Dendritic cell treated with granulocyte-macrophage colony-stimulating factor and Interleukin-4, amounts not matched to agents 40 ng/mL and 50 ng/mL, for 4 days (primary cell): ENCODE results near the gene DCAF15.
A peak's percentile ranks its signal among the peaks of the same experiment; 100 is the strongest.
"Not testable (repeated sequence)": the region's sequence is repeated elsewhere in the genome, so short reads cannot be mapped to it uniquely, and the experiment has no call there.

Experiments
- H3K27ac Mint-ChIP-seq: one replicate; pipeline ENCODE4 v1.8.0; 2022; ENCODE audit warnings: mild to moderate bottlenecking, mixed read lengths
- H3K27me3 Mint-ChIP-seq: one replicate; pipeline ENCODE4 v1.8.0; 2022; ENCODE audit warnings: mild to moderate bottlenecking, mixed read lengths
- H3K36me3 Mint-ChIP-seq: one replicate; pipeline ENCODE4 v1.8.0; 2022; ENCODE audit warnings: low read depth, mixed read lengths
- H3K4me1 Mint-ChIP-seq: one replicate; pipeline ENCODE4 v1.8.0; 2022; ENCODE audit warnings: low read depth, mixed read lengths
- H3K4me3 Mint-ChIP-seq: one replicate; pipeline ENCODE4 v1.8.0; 2022; ENCODE audit warnings: mild to moderate bottlenecking, moderate library complexity, mixed read lengths
- H3K9me3 Mint-ChIP-seq: one replicate; pipeline ENCODE4 v1.8.0; 2022; ENCODE audit warnings: mixed read lengths
- intact Hi-C: fragments of 100-400 bp; cut with micrococcal nuclease; formaldehyde crosslinking; loops from one replicate; pipeline ENCODE4 v1.15.0; 2022

The DCAF15 gene

DNA sequence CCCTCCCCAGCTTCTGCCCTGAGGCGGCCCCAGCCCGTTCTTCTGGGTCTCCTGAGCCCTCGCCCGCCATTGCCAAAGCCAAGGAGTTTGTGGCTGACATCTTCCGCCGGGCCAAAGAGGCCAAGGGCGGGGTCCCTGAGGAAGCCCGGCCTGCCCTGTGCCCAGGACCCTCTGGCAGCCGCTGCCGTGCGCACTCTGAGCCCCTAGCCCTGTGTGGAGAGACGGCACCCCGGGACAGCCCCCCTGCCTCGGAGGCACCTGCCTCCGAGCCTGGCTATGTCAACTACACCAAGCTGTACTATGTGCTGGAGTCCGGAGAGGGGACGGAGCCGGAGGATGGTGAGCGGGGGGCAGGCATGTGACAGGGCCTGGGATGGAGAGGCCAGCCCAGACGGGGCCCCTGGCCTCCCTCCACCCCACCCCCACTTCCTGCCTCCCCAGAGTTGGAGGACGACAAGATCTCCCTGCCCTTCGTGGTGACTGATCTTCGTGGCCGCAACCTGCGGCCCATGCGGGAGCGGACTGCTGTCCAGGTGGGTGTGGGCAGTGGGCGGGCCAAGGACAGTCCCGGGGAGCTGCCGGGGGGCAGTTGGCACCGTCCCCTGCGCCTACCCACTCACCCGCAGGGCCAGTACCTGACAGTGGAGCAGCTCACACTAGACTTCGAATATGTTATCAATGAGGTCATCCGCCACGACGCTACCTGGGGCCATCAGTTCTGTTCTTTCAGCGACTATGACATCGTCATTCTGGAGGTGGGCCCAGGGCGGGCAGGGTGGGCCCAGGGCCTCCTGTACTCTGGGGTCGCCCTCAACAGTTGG is 7.0 kb downstream of the DCAF15 start:
- Mint-ChIP-seq H3K27me3 (no peaks in the 10 kb centered on the region), H3K36me3 (peaks cover 100% of the 10 kb centered on the region)
- intact Hi-C loops: no loop called here

DNA sequence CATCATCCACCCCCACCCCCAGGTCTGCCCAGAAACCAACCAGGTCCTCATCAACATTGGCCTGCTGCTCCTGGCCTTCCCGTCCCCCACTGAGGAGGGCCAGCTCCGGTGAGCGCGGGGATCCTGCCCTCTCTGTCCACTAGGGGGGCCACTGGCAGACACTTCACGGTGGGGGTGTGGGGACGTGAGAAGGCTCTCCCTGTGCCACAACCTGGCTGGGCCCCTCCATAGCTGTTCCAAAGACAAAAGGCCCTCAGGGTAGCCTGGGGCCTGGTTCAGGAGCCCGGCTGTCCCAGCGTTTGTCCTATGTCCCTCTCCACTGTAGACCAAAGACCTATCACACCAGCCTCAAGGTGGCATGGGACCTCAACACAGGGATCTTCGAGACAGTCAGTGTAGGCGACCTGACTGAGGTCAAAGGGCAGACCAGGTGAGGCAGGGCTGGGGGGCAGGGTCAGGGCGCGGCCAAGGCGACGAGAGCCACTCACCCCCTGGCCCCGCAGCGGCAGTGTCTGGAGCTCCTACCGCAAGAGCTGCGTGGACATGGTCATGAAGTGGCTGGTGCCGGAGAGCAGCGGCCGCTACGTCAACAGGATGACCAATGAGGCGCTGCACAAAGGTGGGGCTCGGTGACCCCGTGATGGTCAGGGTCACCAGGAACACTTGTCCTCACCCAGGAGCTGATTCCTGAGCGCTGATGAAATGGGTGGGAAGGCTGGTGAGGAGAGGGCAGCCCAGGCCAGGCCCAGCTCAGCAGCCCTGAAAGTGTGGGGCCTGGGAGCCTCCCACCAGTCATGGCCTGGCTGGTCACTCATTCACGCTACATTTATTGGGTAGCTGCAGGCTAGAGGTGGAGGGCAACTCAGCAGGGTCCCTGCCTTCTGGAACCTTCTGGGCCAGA is 7.9 kb downstream of the DCAF15 start:
- Mint-ChIP-seq H3K27me3 (no peaks in the 10 kb centered on the region), H3K4me3 (no peak overlapping the region), H3K4me1 (peaks cover 5% of the 10 kb centered on the region), H3K9me3 (no peaks in the 10 kb centered on the region), H3K36me3 (peaks cover 100% of the 10 kb centered on the region), H3K27ac (peak overlapping the region; percentile 20)
- intact Hi-C loops: no loop called here

More for the DNA sequence above, 7.0 kb downstream of the DCAF15 start:
- no peaks in the 10 kb centered on the region for H3K9me3 Mint-ChIP-seq
- peaks cover 7% of the 10 kb centered on the region for H3K4me1 Mint-ChIP-seq
- H3K27ac Mint-ChIP-seq: no peak overlapping the region
- no peak overlapping the region for H3K4me3 Mint-ChIP-seq

DNA sequence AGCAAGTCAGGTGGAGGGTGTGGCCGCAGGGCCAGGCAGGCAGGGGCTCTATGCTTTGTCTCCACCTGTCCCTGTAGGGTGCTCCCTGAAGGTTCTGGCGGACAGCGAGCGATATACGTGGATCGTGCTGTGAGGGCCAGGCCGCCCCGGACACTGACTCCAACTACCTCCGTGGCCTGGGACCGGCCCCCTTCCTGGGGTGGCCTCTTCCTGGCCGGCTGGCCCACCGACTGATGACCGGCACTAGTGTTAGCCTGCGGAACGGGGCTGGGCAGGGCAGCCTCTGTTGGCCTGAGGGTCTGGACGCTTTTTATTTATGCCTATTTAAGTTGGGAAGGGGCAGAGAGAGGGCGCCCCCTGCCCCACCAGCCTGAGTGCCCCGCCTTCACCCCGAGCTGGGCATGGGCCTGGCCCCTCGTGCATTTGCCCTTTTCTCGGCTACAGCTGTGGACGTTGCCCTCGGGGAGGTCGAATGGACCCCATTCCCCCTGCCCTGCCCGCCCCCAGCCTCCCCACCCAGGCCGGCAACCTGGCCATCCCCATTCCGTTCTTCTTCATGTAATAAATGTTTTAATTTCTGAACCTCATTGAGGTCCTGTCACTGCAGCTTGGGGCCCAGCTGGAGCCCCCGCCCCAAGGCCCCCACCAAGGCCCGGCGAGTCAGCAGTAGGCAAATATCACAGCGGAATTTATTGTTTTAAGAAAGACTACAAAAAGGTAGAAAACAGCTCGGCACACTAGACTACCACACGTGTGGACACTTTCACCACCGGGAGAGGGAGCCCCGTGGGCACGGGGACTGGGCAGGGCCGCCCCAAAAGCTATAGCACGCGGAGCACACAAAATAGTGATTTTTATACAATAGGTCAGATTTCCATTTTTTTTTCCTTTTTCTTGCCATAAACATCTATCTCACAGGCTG is 8.8 kb downstream of the DCAF15 start:
- H3K9me3 Mint-ChIP-seq: no peaks in the 10 kb centered on the region
- H3K27ac Mint-ChIP-seq: peak overlapping the region; percentile 20
- intact Hi-C loops: no loop called here
- H3K27me3 Mint-ChIP-seq: no peaks in the 10 kb centered on the region
- H3K4me3 Mint-ChIP-seq: no peak overlapping the region
- peaks cover 5% of the 10 kb centered on the region for H3K4me1 Mint-ChIP-seq
- peaks cover 100% of the 10 kb centered on the region for H3K36me3 Mint-ChIP-seq

DNA sequence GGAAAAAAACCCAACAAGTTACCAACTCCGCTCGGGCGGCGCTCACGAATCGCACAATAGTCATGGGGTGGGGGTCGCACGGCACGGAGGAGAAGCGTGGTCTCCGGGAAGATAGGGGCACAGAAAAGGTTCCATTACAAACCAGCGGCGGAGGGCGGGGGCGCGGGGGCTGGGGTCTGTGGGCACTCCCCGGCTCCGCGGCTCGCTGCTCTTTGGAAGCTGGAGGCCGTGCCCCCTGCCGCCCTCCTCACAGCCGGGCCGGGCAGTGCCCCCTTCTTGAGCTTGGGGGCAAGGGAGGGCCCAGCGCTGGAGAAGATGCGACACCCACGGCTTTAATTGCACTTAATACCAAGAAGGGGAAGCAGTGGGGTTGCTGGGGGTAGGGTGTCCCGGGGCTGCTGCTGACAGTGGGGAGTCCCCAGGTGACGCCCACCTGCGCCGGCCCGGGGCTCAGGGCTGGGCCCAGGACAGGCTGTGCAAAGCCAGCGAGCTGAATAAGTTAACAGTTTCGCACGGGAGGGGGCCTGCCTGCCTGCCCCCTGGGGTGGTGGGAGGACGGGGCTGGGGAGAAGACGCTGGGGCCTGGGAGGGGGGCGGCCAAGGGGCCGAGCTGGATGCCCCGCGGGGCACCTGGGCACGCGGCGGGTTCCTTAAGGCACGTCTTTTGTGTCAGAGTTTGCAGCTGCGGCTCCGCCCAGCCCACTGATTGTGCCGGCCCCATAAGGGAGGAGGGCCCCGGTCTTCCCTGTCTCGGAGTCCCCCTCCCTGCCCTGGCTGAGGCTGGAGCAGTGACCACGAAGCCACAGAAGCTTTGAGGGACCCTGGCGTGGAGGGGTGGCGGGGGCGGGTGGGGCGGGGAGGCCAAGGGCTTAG is 9.8 kb downstream of the DCAF15 start:
- Mint-ChIP-seq H3K27ac (no peak overlapping the region), H3K4me3 (no peak overlapping the region), H3K27me3 (no peaks in the 10 kb centered on the region), H3K9me3 (no peaks in the 10 kb centered on the region), H3K4me1 (peaks cover 2% of the 10 kb centered on the region), H3K36me3 (peaks cover 100% of the 10 kb centered on the region)
- intact Hi-C loops: no loop called here

DNA sequence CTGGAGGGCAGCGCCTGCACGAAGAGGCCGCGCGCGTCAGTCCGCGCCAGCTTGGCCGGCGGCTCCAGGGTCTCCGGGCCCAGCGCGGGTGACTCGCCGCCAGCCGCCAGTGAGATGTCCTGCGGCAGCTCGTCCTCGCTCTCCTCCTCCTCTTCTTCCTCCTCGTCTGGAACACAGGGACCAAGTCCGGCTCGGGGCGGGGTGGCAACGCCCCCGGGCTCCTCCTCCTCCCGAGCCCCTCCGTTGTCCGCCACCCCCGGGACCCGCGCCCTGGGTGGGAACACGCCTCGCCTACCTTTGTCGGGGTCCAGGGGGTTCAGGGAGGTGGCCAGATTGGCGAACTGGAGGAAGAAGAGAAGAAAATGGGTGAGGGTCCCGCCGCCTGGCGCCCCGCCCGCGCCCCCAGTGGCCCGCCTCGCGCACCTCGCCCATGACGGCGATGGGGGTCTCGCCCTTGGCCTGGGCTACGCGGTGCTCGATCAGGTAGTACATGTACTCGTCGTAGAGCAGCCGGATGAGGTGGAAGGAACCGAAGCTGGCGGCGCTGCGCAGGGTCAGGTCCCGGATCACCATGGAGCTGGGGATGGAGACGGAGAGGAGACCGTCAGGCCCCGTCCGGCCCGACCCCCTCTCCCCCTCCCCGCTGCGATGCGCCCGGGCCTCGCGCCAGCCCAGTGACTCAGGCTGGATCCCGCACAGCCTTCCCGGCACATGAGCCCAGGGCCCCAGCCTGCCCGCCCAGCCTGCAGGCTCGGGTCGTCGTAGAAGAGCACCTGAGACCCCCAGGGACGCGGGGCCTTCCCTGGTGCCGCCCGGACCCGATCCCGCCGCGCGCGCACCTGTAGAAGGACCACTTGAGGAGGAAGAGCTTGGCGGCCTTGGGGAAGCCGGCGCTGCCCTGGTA is 10.6 kb downstream of the DCAF15 start:
- Mint-ChIP-seq H3K9me3 (no peaks in the 10 kb centered on the region), H3K4me1 (no peaks in the 10 kb centered on the region), H3K27ac (no peak overlapping the region), H3K36me3 (peaks cover 100% of the 10 kb centered on the region), H3K27me3 (no peaks in the 10 kb centered on the region), H3K4me3 (no peak overlapping the region)
- intact Hi-C loops: no loop called here

DNA sequence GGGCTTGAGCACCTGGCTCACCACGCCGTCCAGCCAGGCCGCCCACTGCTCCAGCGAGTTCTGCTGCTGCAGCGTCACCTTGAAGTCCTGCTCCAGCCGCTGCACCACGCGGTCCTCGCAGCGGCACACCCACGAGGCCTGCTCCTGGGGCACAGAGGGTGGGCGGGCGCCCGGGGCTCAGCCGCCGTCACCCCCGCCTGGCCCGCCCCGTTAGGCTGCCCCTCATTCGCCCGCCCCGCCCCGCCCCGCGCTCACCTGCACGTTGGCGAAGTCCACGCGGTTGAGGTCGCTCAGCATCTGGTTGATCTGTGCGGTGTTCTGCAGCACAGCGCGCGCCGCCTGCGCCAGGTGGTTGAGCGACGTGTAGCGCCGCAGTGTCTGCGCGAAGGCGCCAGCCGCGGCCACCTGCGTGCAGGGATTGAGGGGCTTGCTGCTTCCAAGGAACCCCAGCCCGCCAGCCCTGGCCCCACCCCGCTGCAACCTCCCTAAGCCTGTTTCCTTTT is 11.3 kb downstream of the DCAF15 start:
- intact Hi-C loops: no loop called here
- peaks cover 100% of the 10 kb centered on the region for H3K36me3 Mint-ChIP-seq

DNA sequence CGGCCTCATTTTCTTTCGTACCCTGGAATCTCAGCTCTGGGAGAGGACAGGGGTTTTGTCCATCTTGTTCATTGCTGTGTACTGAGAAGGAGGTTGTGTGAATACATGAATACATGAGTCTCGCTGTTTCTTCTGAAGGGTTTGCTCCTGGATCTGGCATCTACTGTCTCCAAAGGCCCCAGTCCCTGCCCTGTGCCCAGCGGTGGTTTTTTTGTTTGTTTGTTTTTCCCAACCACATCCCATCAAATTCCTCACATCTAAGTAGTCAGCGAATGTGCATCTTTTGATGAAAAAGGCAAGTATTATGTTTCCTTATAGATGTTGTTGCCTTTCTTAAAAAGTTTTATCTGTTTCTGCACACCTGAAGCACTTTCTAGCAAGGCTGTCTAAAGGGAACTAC is 12.5 kb downstream of the DCAF15 start:
- Mint-ChIP-seq H3K36me3 (peaks cover 100% of the 10 kb centered on the region), H3K27ac (no peak overlapping the region), H3K9me3 (no peaks in the 10 kb centered on the region), H3K4me1 (no peaks in the 10 kb centered on the region), H3K4me3 (no peak overlapping the region), H3K27me3 (no peaks in the 10 kb centered on the region)
- intact Hi-C loops: no loop called here

More for the DNA sequence above, 11.3 kb downstream of the DCAF15 start:
- H3K27me3 Mint-ChIP-seq: no peaks in the 10 kb centered on the region
- no peak overlapping the region for H3K27ac Mint-ChIP-seq
- H3K4me1 Mint-ChIP-seq: no peaks in the 10 kb centered on the region
- no peaks in the 10 kb centered on the region for H3K9me3 Mint-ChIP-seq
- H3K4me3 Mint-ChIP-seq: no peak overlapping the region

DNA sequence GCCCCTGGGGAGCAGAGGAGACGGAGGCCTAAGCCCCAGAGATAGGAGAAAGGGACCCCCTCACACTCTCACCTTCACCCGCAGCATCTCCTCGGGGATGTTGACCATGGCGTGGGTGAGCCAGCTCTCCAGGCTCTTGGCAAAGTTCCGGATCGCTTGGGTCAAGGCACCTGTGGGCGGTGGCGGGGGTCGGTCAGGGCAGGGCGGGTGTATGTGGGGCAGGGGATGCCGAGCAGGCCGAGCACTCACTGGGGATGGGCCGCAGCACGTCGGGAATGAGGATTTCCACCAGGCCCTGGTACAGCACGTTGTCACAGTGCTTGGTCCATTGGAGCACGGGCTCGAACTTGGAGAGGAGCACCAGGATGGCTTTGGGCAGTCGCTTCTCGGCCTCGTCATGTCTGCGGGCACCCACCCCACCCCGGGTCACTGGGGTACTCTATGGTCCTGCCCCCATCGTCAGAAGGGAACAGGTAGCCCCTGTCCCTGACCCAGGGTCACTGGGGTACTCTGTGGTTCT is 13.1 kb downstream of the DCAF15 start:
- H3K27me3 Mint-ChIP-seq: no peaks in the 10 kb centered on the region
- intact Hi-C loops: no loop called here
- no peaks in the 10 kb centered on the region for H3K9me3 Mint-ChIP-seq
- H3K4me3 Mint-ChIP-seq: no peak overlapping the region
- peaks cover 100% of the 10 kb centered on the region for H3K36me3 Mint-ChIP-seq
- H3K4me1 Mint-ChIP-seq: no peaks in the 10 kb centered on the region
- H3K27ac Mint-ChIP-seq: no peak overlapping the region

DNA sequence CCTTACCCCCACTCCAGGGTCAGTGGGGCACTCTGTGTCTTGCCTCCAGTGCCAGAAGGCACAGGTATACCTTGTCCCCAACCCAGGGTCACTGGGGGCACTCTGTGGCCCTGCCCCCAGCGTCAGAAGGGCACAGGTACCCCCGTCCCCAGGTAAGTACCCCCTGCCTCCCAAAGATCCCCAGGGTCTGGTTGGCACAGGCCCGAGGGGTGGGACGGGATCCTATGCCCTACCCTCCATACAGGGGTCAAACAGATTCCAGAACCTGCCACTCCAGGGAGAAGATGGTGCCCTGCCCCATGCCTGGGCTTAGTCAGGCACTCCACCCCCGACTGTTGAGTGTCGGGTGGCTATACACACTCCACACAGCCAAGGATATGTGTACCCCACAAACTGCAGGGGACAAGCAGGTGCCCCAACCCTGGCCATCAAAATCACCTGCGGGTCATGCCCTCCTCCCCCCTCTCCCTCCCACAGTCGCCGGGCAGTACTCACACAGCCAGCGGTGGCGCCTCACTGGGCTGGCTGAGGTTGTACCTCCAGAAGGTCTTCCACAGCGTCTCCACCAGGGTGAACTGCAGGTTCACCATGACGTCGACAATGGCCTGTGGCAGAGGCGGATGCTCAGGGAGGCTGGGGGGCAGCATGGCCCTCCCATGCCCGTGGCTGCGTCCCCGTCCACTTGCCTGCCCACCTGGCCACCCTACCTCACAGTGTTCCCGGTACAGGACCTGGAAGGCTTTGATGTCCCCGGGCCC is 13.8 kb downstream of the DCAF15 start:
- H3K4me1 Mint-ChIP-seq: no peaks in the 10 kb centered on the region
- H3K27me3 Mint-ChIP-seq: no peaks in the 10 kb centered on the region
- H3K27ac Mint-ChIP-seq: no peak overlapping the region
- no peak overlapping the region for H3K4me3 Mint-ChIP-seq
- peaks cover 100% of the 10 kb centered on the region for H3K36me3 Mint-ChIP-seq
- no peaks in the 10 kb centered on the region for H3K9me3 Mint-ChIP-seq
- intact Hi-C loops: no loop called here

DNA sequence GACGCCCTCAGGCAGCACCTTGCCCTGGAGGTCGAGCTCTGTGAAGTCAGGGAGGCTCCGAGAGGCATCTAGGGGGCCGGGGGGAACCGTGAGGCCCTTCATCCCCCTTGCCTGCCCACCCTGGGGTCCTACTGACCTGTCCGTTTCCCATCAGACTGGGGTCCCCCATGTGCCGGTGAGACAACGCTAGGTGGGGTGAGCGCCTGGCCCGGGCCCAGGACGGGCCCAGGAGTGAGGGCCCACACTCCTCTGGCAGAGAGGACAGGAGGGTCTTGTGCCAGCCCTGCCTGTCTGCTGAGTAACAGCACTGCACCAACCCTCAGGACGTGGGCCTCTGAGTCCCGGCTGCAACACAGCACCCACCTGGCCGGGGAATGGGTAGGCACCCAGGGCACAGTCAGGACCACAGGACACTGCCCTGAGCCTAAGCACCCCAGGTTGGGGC is 14.4 kb downstream of the DCAF15 start:
- H3K36me3 Mint-ChIP-seq: peaks cover 99% of the 10 kb centered on the region
- intact Hi-C loops: no loop called here

DNA sequence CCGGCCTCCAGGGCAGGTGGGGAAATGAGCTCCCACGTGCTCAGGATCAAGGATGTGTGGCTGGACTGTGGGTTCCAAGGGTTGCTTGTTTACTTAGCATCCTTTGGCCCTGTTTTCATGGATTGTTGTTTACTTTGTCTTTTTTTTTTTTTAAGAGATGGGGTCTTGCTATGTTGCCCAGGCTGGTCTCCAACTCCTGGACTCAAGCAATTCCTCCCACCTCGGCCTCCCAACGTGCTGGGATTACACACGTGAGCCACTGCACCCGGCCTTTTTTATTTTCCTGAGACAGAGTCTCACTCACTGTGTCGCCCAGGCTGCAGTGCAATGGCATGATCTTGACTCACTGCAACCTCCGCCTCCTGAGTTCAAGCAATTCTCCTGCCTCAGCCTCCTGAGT is 14.9 kb downstream of the DCAF15 start:
- intact Hi-C loops, H3K27me3 Mint-ChIP-seq, H3K4me3 Mint-ChIP-seq, H3K9me3 Mint-ChIP-seq, H3K4me1 Mint-ChIP-seq, H3K27ac Mint-ChIP-seq: not testable (repeated sequence)
- peaks cover 96% of the 10 kb centered on the region for H3K36me3 Mint-ChIP-seq

More for the DNA sequence above, 14.4 kb downstream of the DCAF15 start:
- no peaks in the 10 kb centered on the region for H3K27me3 Mint-ChIP-seq
- H3K4me1 Mint-ChIP-seq: no peaks in the 10 kb centered on the region
- H3K4me3 Mint-ChIP-seq: no peak overlapping the region
- H3K27ac Mint-ChIP-seq: no peak overlapping the region
- no peaks in the 10 kb centered on the region for H3K9me3 Mint-ChIP-seq
